Astrocyte of the hippocampus (primary cell): ENCODE data around the gene TNFSF8.
A peak's percentile ranks its signal among the peaks of the same experiment; 100 is the strongest.

Experiments
- DNase-seq: peaks from one replicate; pipeline ENCODE4 v3.0.0; 2011; ENCODE audit warnings: low read depth, low spot score

The TNFSF8 gene

DNA sequence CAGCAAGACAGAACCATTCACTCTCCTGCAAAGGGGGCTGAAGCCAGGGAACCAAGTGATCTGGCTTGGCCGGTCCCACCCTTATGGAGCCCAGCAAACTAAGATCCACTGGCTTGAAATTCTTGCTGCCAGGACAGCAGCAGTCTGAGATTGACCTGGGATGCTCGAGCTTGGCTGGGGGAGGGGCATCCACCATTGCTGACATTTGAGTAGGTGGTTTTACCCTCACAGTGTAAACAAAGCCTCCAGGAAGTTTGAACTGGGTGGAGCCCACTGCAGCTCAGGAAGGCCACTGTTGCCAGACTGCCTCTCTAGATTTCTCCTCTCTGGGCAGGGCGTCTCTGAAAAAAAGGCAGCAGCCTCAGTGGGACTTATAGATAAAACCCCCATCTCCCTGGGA, 60.5 kb downstream of the TNFSF8 start:
- DNase-seq, result no peak

DNA sequence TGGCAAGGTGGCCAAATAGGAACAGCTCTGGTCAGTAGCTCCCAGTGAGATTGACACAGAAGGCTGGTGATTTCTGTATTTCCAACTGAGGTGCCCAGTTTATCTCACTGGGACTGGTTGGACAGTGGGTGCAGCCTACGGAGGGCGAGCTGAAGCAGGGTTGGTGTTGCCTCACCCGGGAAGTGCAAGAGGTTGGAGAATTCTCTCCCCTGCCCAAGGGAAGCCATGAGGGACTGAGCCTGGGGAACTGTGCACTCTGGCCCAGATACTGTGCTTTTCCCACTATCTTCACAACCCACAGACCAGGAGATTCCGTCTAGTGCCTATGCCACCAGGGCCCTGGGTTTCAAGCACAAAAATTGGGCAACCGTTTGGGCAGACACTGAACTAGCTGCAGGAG, 61.0 kb downstream of the TNFSF8 start:
- DNase-seq, result no peak

DNA sequence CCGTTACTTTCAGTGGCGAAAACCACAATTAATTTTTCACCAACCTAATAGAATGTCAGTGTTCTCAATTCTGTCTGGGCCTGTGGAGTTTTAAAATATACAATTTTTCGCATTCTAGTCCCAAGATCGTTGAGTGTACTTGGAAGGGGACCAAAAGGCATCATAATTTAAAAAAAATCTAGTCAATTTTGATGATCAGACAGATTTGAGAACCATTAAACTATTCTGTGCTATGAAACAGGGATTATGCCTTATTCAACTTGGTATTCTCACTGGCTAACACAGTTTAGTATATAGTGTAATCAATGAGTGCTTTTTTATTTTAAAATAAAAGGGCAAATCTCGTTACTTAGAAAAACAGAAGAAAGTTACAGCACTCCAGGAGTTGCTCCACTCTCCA, 63.1 kb downstream of the TNFSF8 start:
- no peak for DNase-seq

DNA sequence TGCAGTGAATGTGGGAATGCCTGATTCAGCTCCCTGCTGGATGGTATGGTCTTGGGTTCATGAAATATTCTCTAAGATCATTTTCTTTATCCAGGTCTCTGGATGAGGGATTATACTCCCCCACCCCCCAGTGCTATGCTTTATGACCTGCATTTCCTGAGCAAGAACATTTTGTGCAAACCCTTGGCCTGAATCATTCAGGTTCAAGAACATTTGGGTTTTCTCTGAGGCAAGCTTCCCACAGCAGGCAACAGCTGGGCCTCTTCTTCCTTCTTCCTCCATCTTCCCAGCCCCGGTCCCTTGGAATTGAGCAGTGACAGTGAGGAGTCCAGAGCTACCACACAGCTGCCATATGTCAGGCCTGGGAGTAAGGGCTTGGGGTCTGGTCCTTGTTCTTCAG, 65.9 kb downstream of the TNFSF8 start:
- DNase-seq, result no peak

DNA sequence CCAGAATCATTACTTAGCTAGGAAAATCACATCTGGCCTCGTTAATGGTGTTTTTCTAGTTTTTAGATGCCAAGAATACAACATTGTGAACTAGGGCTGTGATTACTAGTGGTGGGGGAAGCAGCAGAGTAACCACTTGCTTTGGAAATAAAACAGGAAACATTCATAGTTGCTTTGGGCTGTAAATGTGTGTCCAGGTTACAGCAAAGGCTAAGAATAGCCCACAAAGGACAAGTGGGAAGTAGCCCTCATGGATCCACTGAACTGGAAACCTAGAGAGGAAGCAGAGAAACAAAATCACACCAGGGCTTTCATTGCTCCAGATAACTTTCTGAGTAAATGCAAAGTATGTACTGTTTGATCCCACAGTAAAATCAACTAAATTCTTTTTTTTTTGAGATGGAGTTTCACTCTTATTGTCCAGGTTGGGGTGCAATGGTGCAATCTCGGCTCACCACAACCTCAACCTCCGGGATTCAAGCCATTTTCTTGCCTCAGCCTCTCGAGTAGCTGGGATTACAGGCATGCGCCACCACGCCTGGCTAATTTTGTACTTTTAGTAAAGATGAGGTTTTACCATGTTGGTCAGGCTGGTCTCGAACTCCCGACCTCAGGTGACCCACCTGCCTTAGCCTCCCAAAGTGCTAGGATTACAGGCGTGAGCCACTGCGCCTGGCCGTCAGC, 68.3 kb downstream of the TNFSF8 start:
- no peak for DNase-seq

DNA sequence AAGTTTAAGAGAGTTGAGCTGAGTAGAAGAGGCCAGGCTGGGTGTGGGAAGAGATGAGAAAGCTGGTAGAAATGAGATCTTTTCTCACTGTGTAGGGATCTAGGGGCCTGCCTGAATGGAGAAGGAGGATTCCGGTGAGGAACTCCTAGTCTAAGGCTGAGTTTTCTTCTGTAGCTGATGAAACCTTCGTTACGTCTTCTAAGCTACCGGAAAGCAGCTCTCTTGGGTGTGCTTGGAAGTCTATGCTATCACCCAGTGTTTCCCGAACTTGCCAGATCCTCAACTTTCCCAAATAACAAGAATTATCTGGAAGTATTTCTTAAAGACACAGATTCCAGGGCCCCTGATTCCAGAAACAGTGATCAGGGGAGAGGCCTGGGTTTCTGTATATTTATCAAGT, 69.1 kb downstream of the TNFSF8 start:
- no peak for DNase-seq

DNA sequence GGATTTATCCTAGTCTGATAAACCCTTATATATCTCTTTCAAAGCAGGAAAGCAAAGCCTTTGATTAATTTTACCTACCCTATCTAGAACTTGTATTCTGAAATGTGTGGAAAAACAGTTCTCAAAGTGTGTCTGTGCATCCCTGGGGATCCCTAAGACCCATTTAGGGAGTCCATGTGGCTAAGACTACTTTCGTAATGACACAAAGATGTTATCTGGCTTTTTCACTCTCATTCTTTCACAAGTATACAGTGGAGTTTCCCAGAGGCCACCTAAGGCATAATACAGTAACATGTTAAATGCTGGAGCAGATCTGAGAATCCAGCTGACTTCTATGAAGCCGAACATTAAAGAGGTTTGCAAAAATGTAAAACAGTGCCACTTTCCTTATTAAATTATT, 70.2 kb downstream of the TNFSF8 start:
- DNase-seq, result no peak

DNA sequence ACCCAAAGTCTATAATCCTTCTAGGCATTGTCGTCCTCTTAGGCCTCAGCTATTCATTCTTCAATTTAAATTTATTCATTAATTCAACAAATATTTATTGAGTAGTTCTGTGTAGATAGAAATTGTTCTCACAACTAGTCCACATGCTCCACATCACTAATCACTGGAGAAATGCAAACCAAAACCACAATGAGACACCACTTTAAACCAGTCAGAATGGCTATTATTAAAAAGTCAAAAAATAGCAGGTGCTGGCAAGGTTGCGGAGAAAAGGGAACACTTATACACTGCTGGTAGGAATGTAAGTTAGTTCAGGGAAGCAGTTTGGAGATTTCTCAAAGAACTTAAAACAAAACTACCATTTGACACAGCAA, 73.5 kb downstream of the TNFSF8 start:
- DNase-seq, result peak; percentile 10

DNA sequence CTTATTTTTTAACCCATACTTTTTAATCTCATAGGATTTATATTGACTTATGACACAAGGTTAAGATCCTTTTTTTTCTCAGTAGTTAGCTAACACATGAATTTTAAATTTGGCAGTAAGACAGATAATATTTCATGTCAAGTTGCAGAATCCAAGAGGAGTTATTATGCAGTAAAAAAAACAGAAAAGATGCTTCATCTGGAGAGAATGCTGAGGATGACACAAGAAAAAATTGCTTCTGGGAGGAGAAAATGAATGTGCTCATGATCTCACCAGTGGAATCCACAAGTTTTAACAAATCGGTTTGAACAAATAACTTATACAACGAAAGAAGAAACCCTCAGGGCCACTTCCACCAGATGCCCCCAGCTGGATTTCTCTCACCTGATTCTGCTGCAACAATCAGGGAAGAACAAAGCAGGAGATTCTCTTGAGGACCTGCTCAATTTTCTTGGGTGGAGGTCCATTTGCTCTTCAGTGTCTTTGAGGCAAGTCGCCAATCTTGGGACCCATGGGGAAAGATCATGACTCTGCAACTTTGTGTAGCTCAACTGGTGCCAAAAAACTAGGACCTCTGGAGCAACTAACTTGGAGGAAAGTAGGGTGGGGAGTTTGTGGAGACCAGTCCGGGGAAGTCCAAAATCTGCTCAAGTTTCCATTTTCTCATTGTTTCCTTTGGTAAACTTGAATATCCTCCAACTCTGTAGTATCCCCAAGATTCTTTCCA, 74.0 kb downstream of the TNFSF8 start:
- DNase-seq, result no peak

DNA sequence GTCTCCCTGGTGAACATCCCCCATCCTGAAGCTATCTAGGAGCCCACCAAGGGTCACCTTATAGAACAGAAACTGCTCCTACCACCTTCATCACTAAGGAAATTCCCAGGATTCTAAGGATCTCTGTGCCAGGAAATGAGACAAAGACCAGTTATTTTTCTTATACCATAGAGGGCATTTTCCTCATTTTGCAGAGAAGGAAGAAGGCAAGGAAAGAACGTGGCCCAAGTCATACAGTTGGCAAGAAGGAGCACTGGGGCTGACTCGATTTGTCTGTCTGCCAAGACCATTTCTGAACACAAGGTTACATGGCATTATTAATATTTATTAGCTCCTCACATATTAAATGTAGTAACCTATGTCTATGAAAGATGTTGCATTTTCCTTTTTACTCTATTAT, 74.9 kb downstream of the TNFSF8 start:
- no peak for DNase-seq

DNA sequence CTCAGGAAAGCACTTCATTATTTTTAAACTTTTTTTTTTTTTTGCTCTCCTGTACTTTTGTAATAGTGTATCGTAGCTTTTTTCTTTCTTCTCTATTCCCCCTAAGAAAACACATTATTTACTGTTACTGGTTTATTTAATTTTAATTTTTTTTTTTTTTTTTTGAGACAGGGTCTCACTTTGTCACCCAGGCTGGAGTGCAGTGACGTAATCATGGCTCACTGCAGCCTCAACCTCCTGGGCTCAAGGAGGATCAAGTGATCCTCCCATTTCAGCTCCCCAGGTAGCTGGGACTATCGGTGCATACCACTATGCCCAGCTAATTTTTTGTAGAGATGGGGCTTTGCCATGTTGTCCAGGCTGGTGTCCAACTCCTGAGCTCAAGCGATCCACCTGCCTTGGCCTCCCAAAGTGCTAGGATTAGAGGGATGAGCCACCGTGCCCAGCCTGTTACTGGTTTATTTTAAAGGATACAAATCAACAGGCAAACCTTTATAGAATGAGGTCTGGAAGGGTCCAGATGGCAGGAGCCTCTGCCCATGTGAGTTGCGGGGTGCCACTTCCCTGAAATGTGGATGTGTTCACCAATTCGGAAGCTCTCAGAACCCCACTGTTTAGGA, 75.5 kb downstream of the TNFSF8 start:
- no peak for DNase-seq

DNA sequence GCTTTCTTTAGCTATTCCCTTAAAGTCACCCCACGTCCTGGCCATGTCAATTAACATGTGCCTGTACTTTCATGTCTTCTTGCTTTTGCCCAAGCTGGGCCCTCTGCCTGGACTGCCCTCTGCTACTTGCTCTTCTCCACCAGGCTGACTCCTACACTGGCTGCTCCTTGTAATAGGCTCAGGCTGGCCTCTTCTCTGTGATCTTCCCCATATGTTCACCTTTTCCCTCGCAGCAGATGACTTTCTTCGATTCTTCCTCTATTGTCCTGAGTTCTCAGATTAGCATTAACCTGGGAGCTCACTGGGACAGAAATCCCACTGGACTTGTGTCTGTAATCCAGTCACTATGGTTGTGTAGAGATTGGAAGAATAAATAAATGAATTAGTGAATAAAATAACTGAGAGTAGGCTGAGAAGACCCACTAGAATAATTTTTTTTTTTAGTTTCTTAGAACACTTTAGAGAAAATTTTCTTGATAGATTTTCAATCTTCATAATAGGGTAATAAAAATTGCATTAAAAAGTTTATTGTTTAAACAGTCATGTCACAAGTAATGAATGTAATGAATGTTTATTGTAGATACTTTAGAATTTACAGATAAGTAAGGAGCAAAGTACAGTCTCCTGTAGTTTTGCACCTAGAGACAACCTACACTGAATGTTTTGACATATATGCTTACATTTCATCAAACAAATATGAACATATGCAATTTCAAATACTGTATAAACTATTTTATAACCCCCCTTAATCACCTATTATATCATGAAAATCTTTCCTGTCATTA, 77.1 kb downstream of the TNFSF8 start:
- DNase-seq, result no peak

DNA sequence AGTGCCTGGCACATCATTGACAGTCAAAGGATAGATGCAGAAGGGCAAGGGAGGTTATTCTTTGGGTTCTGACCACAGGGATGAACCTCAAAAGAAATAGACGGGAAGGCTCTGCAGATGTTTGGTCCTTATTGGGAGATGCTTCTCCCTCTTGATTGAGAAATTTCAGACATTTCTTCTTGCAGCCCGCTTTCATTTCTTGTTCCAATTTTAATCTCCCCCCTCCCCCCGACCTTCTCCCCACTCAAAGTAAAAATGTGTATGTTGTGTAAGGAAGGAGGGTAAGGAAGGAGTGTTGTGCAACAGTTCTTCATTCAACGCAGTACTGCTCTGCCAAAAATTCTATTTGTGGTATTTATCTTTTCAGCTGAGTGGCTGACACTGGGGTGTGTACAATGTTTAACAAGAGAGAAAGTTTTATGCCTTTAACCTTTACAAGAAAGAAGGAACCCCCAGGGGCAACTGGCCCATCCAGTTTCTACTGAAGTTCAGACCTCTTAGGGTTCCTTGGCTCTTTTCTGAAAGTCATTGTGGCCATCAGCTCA, 78.3 kb downstream of the TNFSF8 start:
- DNase-seq, result peak; percentile 28

DNA sequence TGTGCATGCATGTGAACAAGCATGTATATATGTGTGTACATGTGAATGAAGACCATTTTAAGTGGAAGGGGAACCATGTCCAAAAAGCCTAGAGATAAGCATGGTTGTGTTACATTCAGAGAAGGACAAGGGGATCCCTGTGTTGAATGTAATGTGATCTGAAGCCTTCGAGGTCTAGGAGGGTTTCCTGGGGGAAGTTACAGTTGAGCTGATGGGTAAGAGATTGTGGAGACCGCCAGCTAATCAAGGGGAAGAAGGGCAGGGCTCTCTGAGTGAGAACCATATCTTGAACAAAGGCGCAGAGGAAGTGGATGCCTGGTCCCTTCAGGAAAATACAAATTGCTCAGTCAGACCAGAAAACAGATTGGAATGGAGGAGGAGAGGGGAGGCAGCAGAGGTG, 79.1 kb downstream of the TNFSF8 start:
- DNase-seq, result no peak
